Activated CD8-positive, alpha-beta memory T cell treated with anti-CD3 and anti-CD28 coated beads for 36 hours (primary cell): ENCODE data around the gene PDE9A. TPM values are rescaled to one million over a fixed set of nuclear protein-coding genes. Genes with fewer than 3 reads are reported as not detected.

Source experiments
- CTCF ChIA-PET: fragments of 350-600 bp; sonication (Branson Sonifier 250); formaldehyde crosslinking; loops from one replicate; lab custom pipeline; 2021; ENCODE audit warnings: antibody characterized with exemption; lab: Charles Lee
- POLR2A ChIA-PET: fragments of 350-600 bp; sonication (Branson Sonifier 250); formaldehyde crosslinking; loops from one replicate; lab custom pipeline; 2021; ENCODE audit warnings: antibody characterized with exemption; lab: Charles Lee
- total RNA-seq, 2 experiments: library from RNA; stranded (reverse); gene quantifications; one replicate each; pipeline ENCODE4 v1.2.3, GENCODE V29; 2021

PDE9A gene
- total RNA-seq, 2 experiments from 2014 or later = 2.2 to 2.6 TPM

- ChIA-PET CTCF (no interaction called here), POLR2A (no interaction called here)
Observed at GRCh38 chr21:42755766-42756579, 102.6 kb downstream of the PDE9A start.

GRCh38 chr21:42756580-42757250 is 103.3 kb downstream of the PDE9A start:
- CTCF ChIA-PET = no interaction called here
- POLR2A ChIA-PET = no interaction called here

GRCh38 chr21:42757422-42757821 is 104.0 kb downstream of the PDE9A start:
- ChIA-PET POLR2A (no interaction called here), CTCF (interaction anchor here (1.0 kb wide), 1 partner anchor 8 kb away, joined by 3 read pairs; no protein-coding TSS in a partner anchor)

GRCh38 chr21:42757826-42758655 is 104.6 kb downstream of the PDE9A start:
- POLR2A ChIA-PET = no interaction called here

GRCh38 chr21:42758721-42759593 is 105.5 kb downstream of the PDE9A start:
- ChIA-PET CTCF (no interaction called here), POLR2A (no interaction called here)

More at GRCh38 chr21:42757826-42758655, 104.6 kb downstream of the PDE9A start:
- CTCF ChIA-PET = interaction anchor here (1.0 kb wide), 1 partner anchor 9 kb away, joined by 3 read pairs; no protein-coding TSS in a partner anchor

- ChIA-PET POLR2A (no interaction called here), CTCF (no interaction called here)
Observed at GRCh38 chr21:42759594-42759927, 106.1 kb downstream of the PDE9A start.

- ChIA-PET POLR2A (no interaction called here), CTCF (no interaction called here)
Observed at GRCh38 chr21:42760361-42760950, 107.0 kb downstream of the PDE9A start.

GRCh38 chr21:42760951-42761751 is 107.7 kb downstream of the PDE9A start:
- POLR2A ChIA-PET = no interaction called here
- CTCF ChIA-PET = interaction anchor here (0.6 kb wide), 1 partner anchor 452 kb away, joined by 4 read pairs; no protein-coding TSS in a partner anchor

- ChIA-PET CTCF (no interaction called here), POLR2A (no interaction called here)
Observed at GRCh38 chr21:42761776-42762335, 108.4 kb downstream of the PDE9A start.

- CTCF ChIA-PET = no interaction called here
- POLR2A ChIA-PET = no interaction called here
Observed at GRCh38 chr21:42763581-42764442, 110.4 kb downstream of the PDE9A start.

GRCh38 chr21:42764443-42764760 is 111.0 kb downstream of the PDE9A start:
- ChIA-PET POLR2A (no interaction called here), CTCF (no interaction called here)

GRCh38 chr21:42764883-42765282 is 111.5 kb downstream of the PDE9A start:
- ChIA-PET CTCF (no interaction called here), POLR2A (no interaction called here)

- ChIA-PET POLR2A (no interaction called here), CTCF (no interaction called here)
Observed at GRCh38 chr21:42765656-42766055, 112.2 kb downstream of the PDE9A start.

- POLR2A ChIA-PET = no interaction called here
- CTCF ChIA-PET = no interaction called here
Observed at GRCh38 chr21:42766739-42767560, 113.5 kb downstream of the PDE9A start.

GRCh38 chr21:42767561-42767835 is 114.1 kb downstream of the PDE9A start:
- ChIA-PET POLR2A (no interaction called here), CTCF (no interaction called here)
